Adrenal gland (tissue), 5 donors: ENCODE data around the gene AOPEP.

ENCODE experiments used
- POLR2A ChIP-seq, 2 donors: fragments of 450-650 bp; IDR thresholded peaks; one replicate each; pipeline ENCODE4 v1.6.1; 2017; ENCODE audit warnings: antibody characterized with exemption in 2 of 2, mild to moderate bottlenecking in 2 of 2, moderate library complexity in 1 of 2
- TF ChIP-seq, protein P1 (sequence below), 6 experiments: fragments of 450-650 bp in 4 of 6; fragments of 200-600 bp in 2 of 6; sonication (generic) in 1 of 6; IDR thresholded peaks; 1 replicate in 5 of 6; 2 replicates in 1 of 6; pipeline versions ENCODE4 v1.5.1 to v1.8.0; 2016 to 2021; ENCODE audit warnings: antibody characterized with exemption in 6 of 6, mild to moderate bottlenecking in 2 of 6, moderate library complexity in 1 of 6
- donor health status: DM: no; HTN: no; CAD: no.

DNA sequence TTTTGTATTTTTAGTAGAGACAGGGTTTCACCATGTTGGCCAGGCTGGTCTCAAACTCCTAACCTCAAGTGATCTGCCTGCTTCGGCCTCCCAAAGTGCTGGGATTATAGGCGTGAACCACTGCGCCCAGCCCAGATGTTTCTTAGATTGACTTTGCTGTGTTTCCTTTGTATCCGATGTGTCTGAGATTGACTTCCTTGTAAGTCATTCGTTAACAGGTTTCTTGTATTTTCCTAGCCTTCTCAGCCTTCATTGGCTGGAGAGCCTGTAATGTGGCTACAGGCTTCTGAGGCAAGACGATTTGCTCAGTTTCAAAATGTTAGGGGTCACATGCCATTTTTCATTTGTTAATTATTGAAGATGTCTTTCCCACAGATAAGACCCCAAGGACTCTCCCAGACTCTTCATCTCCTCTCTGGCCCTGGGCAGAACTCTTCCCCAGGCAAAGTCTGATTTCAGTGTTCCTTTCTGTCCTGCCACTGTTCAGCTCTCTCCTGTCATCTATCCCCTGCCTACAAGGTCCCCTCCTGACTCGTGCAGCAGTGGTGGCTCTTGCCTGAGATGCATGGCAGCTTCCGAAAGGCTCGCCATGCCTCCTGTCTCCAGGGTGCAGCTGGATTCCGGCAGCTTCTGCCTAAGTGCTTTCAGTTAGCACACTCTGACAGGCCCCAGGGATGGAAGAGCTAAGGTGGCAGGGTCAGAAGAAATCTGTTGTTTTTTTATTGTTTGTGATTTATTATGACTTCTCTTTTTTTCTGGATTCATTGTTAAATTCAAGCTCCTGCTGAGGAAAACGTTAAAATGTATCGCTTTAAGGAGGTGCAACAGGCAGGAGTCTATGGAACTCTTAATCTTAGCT, 206.4 kb downstream of the AOPEP start:
- TF ChIP-seq, protein P1, sequence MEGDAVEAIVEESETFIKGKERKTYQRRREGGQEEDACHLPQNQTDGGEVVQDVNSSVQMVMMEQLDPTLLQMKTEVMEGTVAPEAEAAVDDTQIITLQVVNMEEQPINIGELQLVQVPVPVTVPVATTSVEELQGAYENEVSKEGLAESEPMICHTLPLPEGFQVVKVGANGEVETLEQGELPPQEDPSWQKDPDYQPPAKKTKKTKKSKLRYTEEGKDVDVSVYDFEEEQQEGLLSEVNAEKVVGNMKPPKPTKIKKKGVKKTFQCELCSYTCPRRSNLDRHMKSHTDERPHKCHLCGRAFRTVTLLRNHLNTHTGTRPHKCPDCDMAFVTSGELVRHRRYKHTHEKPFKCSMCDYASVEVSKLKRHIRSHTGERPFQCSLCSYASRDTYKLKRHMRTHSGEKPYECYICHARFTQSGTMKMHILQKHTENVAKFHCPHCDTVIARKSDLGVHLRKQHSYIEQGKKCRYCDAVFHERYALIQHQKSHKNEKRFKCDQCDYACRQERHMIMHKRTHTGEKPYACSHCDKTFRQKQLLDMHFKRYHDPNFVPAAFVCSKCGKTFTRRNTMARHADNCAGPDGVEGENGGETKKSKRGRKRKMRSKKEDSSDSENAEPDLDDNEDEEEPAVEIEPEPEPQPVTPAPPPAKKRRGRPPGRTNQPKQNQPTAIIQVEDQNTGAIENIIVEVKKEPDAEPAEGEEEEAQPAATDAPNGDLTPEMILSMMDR (IDR thresholded peaks at IDR 0.05), result no peak
- TF ChIP-seq POLR2A (IDR thresholded peaks at IDR 0.05), result no peak
